K562 (cell line): ENCODE data around the gene FAM200B. TPM values are rescaled to one million over a fixed set of nuclear protein-coding genes. Genes with fewer than 3 reads are reported as not detected.

Experiments used
- ATAC-seq: fragments of 200-7000 bp; cut with Tn5 transposase; 3 replicates; pipeline ENCODE4 v1.9.1; 2020; ENCODE audit warnings: moderate library complexity
- BruUV-seq: library from RNA; stranded (reverse); fragments of 400-500 nt; replicated peaks from 2 replicates; lab custom pipeline; 2021; lab: Mats Ljungman, UMichigan
- CTCF ChIA-PET: fragments of 300-600 bp; formaldehyde crosslinking; extraction: SDS; loops from one replicate; lab custom pipeline; 2021; ENCODE audit warnings: low intra/inter-chr PET ratio; lab: Yijun Ruan, JAX
- POLR2A ChIA-PET: fragments of 300-600, 350-650 bp; sonication (Branson Sonifier 250); formaldehyde crosslinking; extraction: SDS; loops from one replicate; lab custom pipeline; 2021; ENCODE audit warnings: antibody characterized with exemption, inconsistent platforms; lab: Yijun Ruan, JAX
- DNase-seq, 4 experiments: peaks; one replicate each; pipeline versions ENCODE4 v3.0.0 to v3.0.0-alpha.2; 2011 to 2018; ENCODE audit warnings: low spot score in 3 of 4, mixed read lengths in 3 of 4; ENCODE audit errors: extremely low read depth in 1 of 4
- FAIRE-seq: peaks from 2 replicates; lab custom pipeline; 2011; peaks lifted over from hg19 to GRCh38; lab: Jason Lieb, UNC
- H2AFZ ChIP-seq: 2 replicates; pipeline ENCODE4 v1.6.0; 2011; ENCODE audit warnings: low read depth, low read length, control low read depth, inconsistent platforms
- H3K27ac ChIP-seq: fragments of 200-600 bp; 3 replicates; pipeline ENCODE4 v1.8.0; 2011; ENCODE audit warnings: low read depth, mild to moderate bottlenecking, control low read depth, inconsistent platforms, low read length, moderate library complexity, mixed read lengths; ENCODE audit errors: extremely low read depth
- H3K27me3 ChIP-seq, 2 experiments: fragments of 300-600 bp in 1 of 2; 2 replicates in 1 of 2; 3 replicates in 1 of 2; pipeline versions ENCODE4 v1.6.0 to v1.8.0; 2011; ENCODE audit warnings: inconsistent platforms in 2 of 2, low read length in 2 of 2, mild to moderate bottlenecking in 1 of 2, mixed read lengths in 1 of 2, moderate library complexity in 1 of 2; ENCODE audit not compliant: control insufficient read depth in 2 of 2, insufficient read depth in 2 of 2
- H3K36me3 ChIP-seq: fragments of 300-600 bp; 3 replicates; pipeline ENCODE4 v1.8.0; 2011; ENCODE audit warnings: mild to moderate bottlenecking, low read length, inconsistent platforms; ENCODE audit not compliant: control insufficient read depth, insufficient read depth
- H3K4me1 ChIP-seq, 2 experiments: fragments of 200-600 bp in 1 of 2; replicated peaks in 1 of 2; 2 replicates in 1 of 2; 3 replicates in 1 of 2; pipeline versions ENCODE4 v1.5.1 to v1.8.0; 2011; ENCODE audit warnings: inconsistent platforms in 2 of 2, low read length in 2 of 2, mild to moderate bottlenecking in 1 of 2, mixed read lengths in 1 of 2, moderate library complexity in 1 of 2; ENCODE audit not compliant: control insufficient read depth in 2 of 2, insufficient read depth in 2 of 2
- H3K4me2 ChIP-seq: 2 replicates; pipeline ENCODE4 v1.6.1; 2011; ENCODE audit warnings: low read length, control low read depth, inconsistent platforms, mixed read lengths; ENCODE audit not compliant: insufficient read depth
- H3K4me3 ChIP-seq: fragments of 200-600 bp; sonication (generic), shearing (Covaris generic); 2 replicates; pipeline ENCODE4 v1.5.1; 2016; ENCODE audit warnings: control low read depth, inconsistent platforms
- H3K79me2 ChIP-seq: fragments of 200-600 bp; 3 replicates; pipeline ENCODE4 v1.8.0; 2011; ENCODE audit warnings: low read length, inconsistent platforms; ENCODE audit not compliant: control insufficient read depth, insufficient read depth
- H3K9ac ChIP-seq, 2 experiments: 2 replicates each; pipeline versions ENCODE4 v1.6.0 to v1.6.1; 2011; ENCODE audit warnings: low read depth in 2 of 2, low read length in 2 of 2, control low read depth in 1 of 2, inconsistent platforms in 1 of 2, mild to moderate bottlenecking in 1 of 2, mixed read lengths in 1 of 2; ENCODE audit not compliant: insufficient read depth in 1 of 2
- H3K9me1 ChIP-seq: one replicate; pipeline ENCODE4 v1.6.0; 2011; ENCODE audit warnings: inconsistent platforms, mild to moderate bottlenecking, low read length, moderate library complexity; ENCODE audit not compliant: control insufficient read depth, insufficient read depth
- H3K9me3 ChIP-seq: replicated peaks from 2 replicates; pipeline ENCODE4 v1.5.1; 2011; ENCODE audit warnings: low read depth, low read length, inconsistent platforms; ENCODE audit not compliant: control insufficient read depth, insufficient read depth
- H4K20me1 ChIP-seq: replicated peaks from 2 replicates; pipeline ENCODE4 v1.6.1; 2011; ENCODE audit warnings: low read length, inconsistent platforms, mixed read lengths; ENCODE audit not compliant: control insufficient read depth, insufficient read depth
- CBFA2T2 ChIP-seq: fragments of 450-650 bp; conservative IDR thresholded peaks from 2 replicates; pipeline ENCODE4 v1.6.1; 2017; ENCODE audit warnings: mild to moderate bottlenecking
- ERF ChIP-seq: fragments of 450-650 bp; formaldehyde crosslinking; IDR thresholded peaks from 2 replicates; pipeline ENCODE4 v1.4.0; 2020; ENCODE audit warnings: mild to moderate bottlenecking, mixed read lengths
- MAZ ChIP-seq, 2 experiments: fragments of 450-650 bp in 1 of 2; sonication (generic) in 1 of 2; formaldehyde crosslinking; IDR thresholded peaks in 1 of 2; conservative IDR thresholded peaks in 1 of 2; 2 replicates each; pipeline versions ENCODE4 v1.4.0 to v1.5.0; 2020; ENCODE audit warnings: mild to moderate bottlenecking in 1 of 2, missing genetic modification reagents in 1 of 2
- MEIS2 ChIP-seq: fragments of 450-650 bp; IDR thresholded peaks from 2 replicates; pipeline ENCODE4 v1.6.1; 2014; ENCODE audit warnings: mild to moderate bottlenecking; ENCODE audit not compliant: partially characterized antibody
- NR2C1 ChIP-seq, 2 experiments: fragments of 450-650 bp; IDR thresholded peaks; 2 replicates each; pipeline ENCODE4 v1.6.1; 2017; ENCODE audit warnings: mild to moderate bottlenecking in 2 of 2, antibody characterized with exemption in 1 of 2, inconsistent platforms in 1 of 2, missing compliant biosample characterization in 1 of 2, missing genetic modification characterization in 1 of 2
- PHF20 ChIP-seq: fragments of 450-650 bp; IDR thresholded peaks from 2 replicates; pipeline ENCODE4 v1.6.1; 2018; ENCODE audit not compliant: partially characterized antibody
- PRPF4 ChIP-seq: fragments of 200-400 bp; formaldehyde crosslinking; IDR thresholded peaks from one replicate; pipeline ENCODE4 v1.6.1; 2017; ENCODE audit warnings: low read length, low read depth, mild to moderate bottlenecking; ENCODE audit not compliant: insufficient read depth, poor library complexity, severe bottlenecking
- RBM14 ChIP-seq: fragments of 200-400 bp; formaldehyde crosslinking; IDR thresholded peaks from 2 replicates; pipeline ENCODE4 v1.6.1; 2018; ENCODE audit warnings: low read depth, mild to moderate bottlenecking, low read length, moderate library complexity, borderline replicate concordance; ENCODE audit not compliant: insufficient read depth
- RBM22 ChIP-seq: fragments of 200-400 bp; formaldehyde crosslinking; IDR thresholded peaks from 2 replicates; pipeline ENCODE4 v1.6.1; 2018; ENCODE audit warnings: low read length, low read depth; ENCODE audit not compliant: poor library complexity, severe bottlenecking
- RNF2 ChIP-seq: sonication (generic); IDR thresholded peaks from 2 replicates; pipeline ENCODE4 v1.6.1; 2016
- SRSF3 ChIP-seq: fragments of 200-400 bp; formaldehyde crosslinking; IDR thresholded peaks from 2 replicates; pipeline ENCODE4 v1.6.1; 2016; ENCODE audit warnings: mild to moderate bottlenecking, low read length, moderate library complexity; ENCODE audit not compliant: insufficient read depth
- TEAD1 ChIP-seq, 2 experiments: fragments of 450-650 bp in 1 of 2; sonication (generic) in 1 of 2; formaldehyde crosslinking; IDR thresholded peaks; 2 replicates each; pipeline versions ENCODE4 v1.4.0 to v1.8.0; 2020 to 2022; ENCODE audit warnings: mild to moderate bottlenecking in 2 of 2, missing genetic modification reagents in 1 of 2
- ZC3H4 ChIP-seq: sonication (generic); formaldehyde crosslinking; IDR thresholded peaks from 2 replicates; pipeline ENCODE4 v1.9.0; 2021; ENCODE audit warnings: missing genetic modification reagents, borderline replicate concordance
- ZNF12 ChIP-seq: sonication (generic); formaldehyde crosslinking; IDR thresholded peaks from 2 replicates; pipeline ENCODE4 v1.4.0; 2020; ENCODE audit warnings: mild to moderate bottlenecking, missing genetic modification reagents
- ZNF165 ChIP-seq: fragments of 250-450 bp; sonication (Bioruptor Pico); IDR thresholded peaks from 2 replicates; pipeline ENCODE4 v1.4.0; 2020; ENCODE audit warnings: borderline replicate concordance
- ZNF583 ChIP-seq: fragments of 250-450 bp; sonication (Bioruptor Pico); IDR thresholded peaks from 2 replicates; pipeline ENCODE4 v1.4.0; 2020
- ZNF644 ChIP-seq: fragments of 200-800 bp; sonication (Bioruptor generic); IDR thresholded peaks from 2 replicates; pipeline ENCODE4 v1.6.1; 2016; ENCODE audit warnings: low read depth, missing genetic modification characterization, missing compliant biosample characterization
- ZNF696 ChIP-seq: fragments of 250-450 bp; sonication (Bioruptor Pico); conservative IDR thresholded peaks from 2 replicates; pipeline ENCODE4 v1.4.0; 2020; ENCODE audit warnings: mild to moderate bottlenecking, moderate library complexity
- ZNF707 ChIP-seq: fragments of 250-450 bp; sonication (Bioruptor Pico); conservative IDR thresholded peaks from 2 replicates; pipeline ENCODE4 v1.8.0; 2022; ENCODE audit warnings: inconsistent platforms, mild to moderate bottlenecking, moderate library complexity
- WGBS: fragments of 100-300 bp; shearing (Covaris generic); methylation state at CpG from one replicate; pipeline ENCODE4 v1.1.6; 2016; ENCODE audit warnings: low coverage, mixed read lengths; ENCODE audit not compliant: insufficient coverage; ENCODE audit errors: missing lambda C conversion rate; 5-methylcytosine and 5-hydroxymethylcytosine counted together
- in situ Hi-C: fragments of 300-500 bp; cut with MboI; formaldehyde crosslinking; loops from 4 replicates; pipeline ENCODE4 v1.15.0; 2018; ENCODE audit warnings: inconsistent platforms, mixed read lengths
- intact Hi-C: fragments of 100-400 bp; cut with micrococcal nuclease; formaldehyde crosslinking; loops from 2 replicates; pipeline ENCODE4 v1.14.2; 2022
- polyA plus RNA-seq, 8 experiments: library from polyadenylated mRNA; depleted of rRNA in 4 of 8; stranded (reverse) in 5 of 8; unstranded in 3 of 8; fragments of >200 nt; fragmentation: Nextera tagmentation in 2 of 8; fragmentation: Illumina TruSeq in 1 of 8; extraction: Ambion mirVana in 2 of 8; extraction: Trizol in 1 of 8; gene quantifications; 2 replicates each; pipeline versions ENCODE4 v1.2.1 to v1.2.3, GENCODE V29; 2011 to 2014; ENCODE audit warnings: inconsistent platforms in 1 of 8, missing spikeins in 1 of 8
- total RNA-seq, 7 experiments: library from RNA; depleted of rRNA in 6 of 7; stranded (reverse); fragments of >200 nt in 6 of 7; fragmentation: Illumina TruSeq in 2 of 7; extraction: Trizol in 2 of 7; gene quantifications; 2 replicates each; pipeline versions ENCODE4 v1.2.1 to v1.2.3, GENCODE V29; 2011 to 2021; ENCODE audit warnings: low replicate concordance in 1 of 7
- TF ChIP-seq, protein P1 (sequence below): sonication (generic); formaldehyde crosslinking; IDR thresholded peaks from 2 replicates; pipeline ENCODE4 v1.8.1; 2023; ENCODE audit warnings: mild to moderate bottlenecking, missing genetic modification reagents

The FAM200B gene
- total and polyA plus RNA-seq, 9 of the 15 experiments (the other 6 are each of a cell fraction or from before 2014, with no cell fraction given): 17.4 to 48.0 (median 25.5) TPM

- Histone ChIP-seq H3K9ac (peak within 1 kb of the TSS; percentile 82 to 95), H3K27me3 (no peaks in the 10 kb centered on the region), H2AFZ (peak within 1 kb of the TSS; percentile 97), H3K36me3 (peaks cover 7% of the 10 kb centered on the region; the same call in 1 of the 3 replicates), H3K9me3 (0 out of 2 replicates have a peak, but pooled peaks cover 3% of the 10 kb centered on the region), H4K20me1 (no peaks in the 10 kb centered on the region), H3K9me1 (no peaks in the 10 kb centered on the region), H3K4me3 (peak within 1 kb of the TSS; percentile 84), H3K79me2 (peaks cover 44% of the 10 kb centered on the region), H3K4me2 (peak within 1 kb of the TSS; percentile 82), H3K4me1 (peaks cover 13 to 16% of the 10 kb centered on the region in 2 experiments), H3K27ac (peak within 1 kb of the TSS; percentile 98)
- ChIA-PET POLR2A (interaction anchor here (0.6 to 1.3 kb wide), 2 partner anchors 11 to 20 kb away, joined by 3 read pairs; no protein-coding TSS in a partner anchor), CTCF (interaction anchor here (0.6 kb wide), 1 partner anchor 151 kb away, joined by 4 read pairs; no protein-coding TSS in a partner anchor)
- ATAC-seq: peak; percentile 49
- TSS peak; percentile 86 for BruUV-seq
- 12% methylated on average over 58 of the region's 85 CpGs for WGBS
- in situ Hi-C loops: loop anchor here (25.0 kb wide), 1 partner anchor 643 kb away; the partner anchor contains the start of gene CPEB2
- peak; percentile 88 to 97 (median 96) for DNase-seq
- intact Hi-C loops: loop anchor here (10.0 kb wide), 2 partner anchors 421 to 651 kb away; partner anchors contain the start of gene CPEB2
- no peak for FAIRE-seq
- TF ChIP-seq ZNF12 (CRISPR knock-in tag): no peak
- TF ChIP-seq PHF20: peak; percentile 72
- no peak for TF ChIP-seq SRSF3
- no peak for TF ChIP-seq ZNF696 (CRISPR knock-in tag)
- TF ChIP-seq, protein P1, sequence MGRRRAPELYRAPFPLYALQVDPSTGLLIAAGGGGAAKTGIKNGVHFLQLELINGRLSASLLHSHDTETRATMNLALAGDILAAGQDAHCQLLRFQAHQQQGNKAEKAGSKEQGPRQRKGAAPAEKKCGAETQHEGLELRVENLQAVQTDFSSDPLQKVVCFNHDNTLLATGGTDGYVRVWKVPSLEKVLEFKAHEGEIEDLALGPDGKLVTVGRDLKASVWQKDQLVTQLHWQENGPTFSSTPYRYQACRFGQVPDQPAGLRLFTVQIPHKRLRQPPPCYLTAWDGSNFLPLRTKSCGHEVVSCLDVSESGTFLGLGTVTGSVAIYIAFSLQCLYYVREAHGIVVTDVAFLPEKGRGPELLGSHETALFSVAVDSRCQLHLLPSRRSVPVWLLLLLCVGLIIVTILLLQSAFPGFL: peak; percentile 10; the same call in 1 of the 2 replicates
- TF ChIP-seq ERF: peak; percentile 80; the same call in 1 of the 2 replicates
- TF ChIP-seq ZNF165 (CRISPR knock-in tag): peak; percentile 71; the same call in 1 of the 2 replicates
- TF ChIP-seq PRPF4: peak; percentile 51
- no peak for TF ChIP-seq RNF2
- TF ChIP-seq CBFA2T2: peak; percentile 31; the same call in 1 of the 2 replicates
- TF ChIP-seq ZC3H4: 0 out of 2 replicates have a peak, but pooled peaks have one; percentile 62
- TF ChIP-seq RBM14: 0 out of 2 replicates have a peak, but pooled peaks have one; percentile 76
- TF ChIP-seq MAZ (CRISPR knock-in tag; conservative IDR thresholded peaks at IDR 0.05 in 1 of 2, IDR thresholded peaks at IDR 0.05 in 1 of 2): peak; percentile 60 to 63; a peak in 3 of 4 replicates
- peak; percentile 84; the same call in 1 of the 2 replicates for TF ChIP-seq ZNF644 (tag)
- TF ChIP-seq NR2C1 (IDR thresholded peaks at IDR 0.05): no peak
- peak; percentile 58; the same call in 1 of the 2 replicates for TF ChIP-seq NR2C1 (tag; IDR thresholded peaks at IDR 0.05)
- peak; percentile 56 for TF ChIP-seq MEIS2
- TF ChIP-seq RBM22: peak; percentile 77
- TF ChIP-seq ZNF707 (CRISPR knock-in tag): no peak
- 0 out of 4 replicates have a peak, but pooled peaks have one; percentile 47 to 48 for TF ChIP-seq TEAD1 (CRISPR knock-in tag; IDR thresholded peaks at IDR 0.05)
- TF ChIP-seq ZNF583 (CRISPR knock-in tag): peak; percentile 77
Measured at GRCh38 chr4:15655223-15656037, 26.2 kb upstream of the FAM200B start, which contains the start of gene FBXL5. Gene FBXL5 (minus strand): TSS chr4:15655357. CDS start chr4:15655287, 70 bp downstream.
